CMK (cell line): Measurements from ENCODE around the gene CD79A.

Experiments
- DNase-seq: peaks from one replicate; pipeline ENCODE4 v3.0.0-alpha.2; 2010; ENCODE audit warnings: low read depth

The CD79A gene

DNA sequence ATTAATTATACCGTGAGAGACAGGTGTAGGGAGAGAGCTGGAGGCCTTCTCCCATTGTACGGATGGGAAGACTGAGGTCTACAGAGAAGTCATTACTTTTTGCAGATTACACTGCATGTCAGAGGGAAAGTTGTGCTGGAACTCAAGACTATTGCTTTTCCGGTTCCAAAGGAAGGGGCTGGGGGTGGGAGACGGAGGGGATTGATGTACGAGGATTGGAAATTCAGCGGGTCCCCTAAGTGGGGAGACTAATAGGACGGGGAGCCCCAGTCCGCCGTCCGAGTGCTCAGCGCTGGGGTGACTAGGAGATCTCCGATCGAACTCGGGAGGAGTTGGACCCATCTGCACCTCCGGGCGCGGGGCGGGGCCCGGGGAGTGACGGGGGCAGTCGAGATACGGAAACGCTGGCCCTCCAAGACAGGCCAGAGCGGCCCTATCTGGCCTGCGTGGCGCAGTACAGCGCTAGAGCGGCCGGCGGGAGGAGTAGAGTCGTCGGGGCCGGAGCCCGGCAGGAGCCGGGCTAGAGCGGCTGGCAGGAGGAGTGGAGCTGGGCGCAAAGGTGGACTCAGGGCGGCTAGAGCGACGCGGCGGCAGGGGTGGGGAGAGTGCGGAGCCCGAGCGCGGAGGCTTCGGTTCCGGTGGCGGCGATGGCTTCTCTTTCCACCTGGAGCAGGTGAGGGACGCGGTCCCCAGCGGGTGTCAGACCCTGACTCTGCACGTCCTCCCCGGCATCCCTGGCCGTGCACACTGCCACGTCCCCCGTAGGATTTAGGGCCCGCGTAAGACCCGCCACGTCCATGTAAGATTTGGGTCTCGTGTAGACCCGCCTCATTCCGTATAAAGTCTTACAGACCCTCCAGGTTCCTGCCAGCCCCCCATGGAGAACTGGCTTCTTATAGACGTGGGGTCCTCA is 7.0 kb downstream of the CD79A start:
- DNase-seq, result peak; percentile 92

DNA sequence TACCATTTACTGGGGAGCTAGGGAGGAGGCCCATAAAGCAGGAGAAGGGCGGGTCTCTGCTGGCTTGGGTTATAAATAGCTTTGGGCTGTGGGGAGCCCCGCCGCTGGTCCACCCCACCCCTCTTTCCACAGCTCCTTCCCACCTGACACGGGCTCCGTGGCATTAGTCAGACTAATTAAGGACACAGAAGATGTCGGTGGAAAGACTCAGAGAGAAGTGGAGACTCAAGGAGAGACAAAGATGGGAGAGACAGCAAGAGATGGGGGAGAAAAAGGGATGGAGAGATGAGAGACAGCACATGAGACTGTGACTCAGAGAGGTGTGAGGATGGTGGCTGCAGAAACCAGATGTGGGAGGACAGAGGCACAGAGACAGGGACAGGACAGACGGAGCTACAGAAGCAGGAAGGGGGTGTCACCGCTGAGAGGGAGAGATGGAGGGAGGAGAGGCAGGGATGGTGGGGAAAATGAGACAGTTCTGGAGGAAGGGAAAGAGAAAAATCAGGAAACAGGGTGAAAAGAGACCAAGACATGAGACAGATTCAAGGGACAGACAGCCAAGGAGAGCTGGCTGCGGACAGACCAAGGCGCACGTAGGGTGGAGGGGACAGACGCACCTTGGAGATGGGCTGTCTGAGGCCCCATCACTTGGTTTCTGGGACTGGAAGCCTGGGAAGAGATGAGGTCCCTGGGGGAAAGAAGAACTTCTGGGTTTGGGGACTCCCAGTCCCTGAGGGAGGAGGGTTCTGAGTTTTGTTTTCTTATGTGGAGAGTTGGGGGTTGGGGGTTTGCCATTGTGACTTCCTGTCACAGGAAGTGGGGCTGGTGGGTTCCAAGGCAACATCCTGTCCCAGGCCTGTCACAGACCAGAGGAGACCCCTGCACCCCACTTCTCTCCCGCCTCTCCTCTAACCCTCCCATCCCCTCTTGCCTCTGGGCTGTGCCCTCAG is 10.0 kb downstream of the CD79A start:
- DNase-seq, result peak; percentile 69

GRCh38 chr19:41887711-41888382 is 10.8 kb downstream of the CD79A start:
- DNase-seq, result no peak

DNA sequence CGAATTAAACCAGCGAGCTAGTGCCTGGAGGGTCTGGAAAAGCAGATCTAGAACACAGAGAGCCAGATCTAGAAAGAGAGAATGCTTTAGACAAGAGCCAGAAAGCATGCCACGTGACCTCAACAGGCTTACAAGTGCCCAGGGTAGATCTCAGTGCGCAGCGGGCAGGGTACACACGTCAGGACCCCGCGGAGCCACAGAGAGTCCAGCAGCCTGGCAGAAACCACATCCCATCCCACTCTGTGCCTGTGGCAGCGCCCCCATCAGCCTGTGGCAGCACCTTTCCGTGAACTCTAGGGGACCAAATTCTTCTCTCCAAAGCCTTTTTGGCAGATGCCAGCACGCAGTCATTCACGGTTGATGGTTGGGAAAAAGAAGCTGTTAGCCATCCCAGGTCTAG is 11.8 kb downstream of the CD79A start:
- no peak for DNase-seq

DNA sequence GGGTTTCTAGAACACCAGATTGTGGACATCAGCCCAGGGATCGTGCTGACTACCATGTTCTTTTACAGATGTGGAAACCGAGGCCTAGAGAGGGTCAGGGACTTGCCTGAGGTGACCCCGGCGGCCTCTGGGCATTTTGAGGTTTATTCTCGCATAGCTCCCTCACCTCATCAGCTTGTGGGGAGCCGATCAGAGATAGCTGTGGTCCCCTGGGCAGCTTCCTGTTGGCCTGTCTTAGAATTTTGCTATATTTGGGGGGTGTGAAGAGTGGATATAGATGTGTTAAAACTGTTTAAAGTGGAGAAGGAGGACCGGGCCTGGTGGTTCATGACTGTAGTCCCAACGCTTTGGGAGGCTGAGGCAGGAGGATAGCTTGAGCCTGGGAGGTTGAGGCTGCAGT is 12.8 kb downstream of the CD79A start:
- no peak for DNase-seq

GRCh38 chr19:41890936-41891335 is 13.9 kb downstream of the CD79A start:
- DNase-seq, result no peak

GRCh38 chr19:41892173-41892902 is 15.3 kb downstream of the CD79A start:
- no peak for DNase-seq

- no peak for DNase-seq
Observed at GRCh38 chr19:41893899-41894298, 16.8 kb downstream of the CD79A start.

DNA sequence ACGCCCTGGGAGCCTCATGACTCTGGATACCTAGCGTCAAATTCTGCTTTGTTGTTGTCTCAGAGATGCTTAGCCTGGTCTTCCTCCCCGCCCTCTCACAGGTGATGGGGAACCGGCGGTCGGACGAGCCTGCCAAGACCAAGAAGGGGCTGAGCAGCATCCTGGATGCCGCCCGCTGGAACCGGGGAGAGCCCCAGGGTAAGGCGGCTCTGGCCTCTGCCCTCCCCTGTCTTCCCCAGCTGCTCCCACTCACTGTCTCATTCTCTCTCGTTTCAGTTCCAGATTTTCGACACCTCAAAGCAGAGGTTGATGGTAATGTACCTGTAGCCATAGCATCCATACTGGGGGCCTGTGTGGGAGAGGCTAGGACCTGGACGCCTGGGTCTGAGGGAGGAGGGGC is 17.3 kb downstream of the CD79A start:
- no peak for DNase-seq

DNA sequence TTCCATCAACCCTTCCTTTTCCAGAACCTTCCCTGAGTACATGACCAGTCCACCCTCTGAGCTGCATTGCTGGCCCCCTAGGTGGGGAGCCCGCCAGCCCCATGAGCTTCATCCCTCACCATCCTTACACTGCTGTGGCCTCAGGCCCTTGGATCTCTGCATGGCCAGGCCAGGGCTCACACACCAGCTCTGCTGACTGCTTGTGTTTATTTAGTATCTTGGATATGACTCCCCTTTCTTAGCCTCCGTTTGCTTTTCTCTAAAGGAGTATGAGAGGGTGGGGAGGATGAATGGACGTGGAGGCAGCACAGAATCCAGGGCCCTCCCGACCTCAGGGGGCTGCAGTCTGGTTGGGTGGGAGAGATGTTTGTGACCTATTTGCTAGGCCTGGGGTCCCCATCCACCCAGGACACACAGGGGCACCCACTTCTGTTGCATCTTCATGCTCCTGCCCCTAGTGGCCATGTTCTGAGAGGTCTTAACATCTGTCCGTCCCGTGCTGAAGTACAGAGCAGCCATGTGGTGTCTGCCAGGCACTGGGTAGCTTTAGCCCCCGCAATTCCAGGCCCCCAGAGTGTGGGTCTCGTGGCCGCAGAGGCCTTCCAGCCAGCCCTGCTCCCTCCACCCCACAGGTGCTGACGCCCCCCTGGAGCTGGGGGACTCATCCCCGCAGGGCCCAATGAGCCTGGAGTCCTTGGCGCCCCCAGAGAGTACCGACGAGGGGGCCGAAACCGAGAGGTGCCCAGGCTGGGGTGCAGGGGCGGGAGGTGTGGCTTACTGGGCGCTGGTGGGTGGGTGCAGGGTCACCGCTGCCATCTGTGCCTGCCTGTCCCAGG is 18.9 kb downstream of the CD79A start:
- DNase-seq, result no peak

DNA sequence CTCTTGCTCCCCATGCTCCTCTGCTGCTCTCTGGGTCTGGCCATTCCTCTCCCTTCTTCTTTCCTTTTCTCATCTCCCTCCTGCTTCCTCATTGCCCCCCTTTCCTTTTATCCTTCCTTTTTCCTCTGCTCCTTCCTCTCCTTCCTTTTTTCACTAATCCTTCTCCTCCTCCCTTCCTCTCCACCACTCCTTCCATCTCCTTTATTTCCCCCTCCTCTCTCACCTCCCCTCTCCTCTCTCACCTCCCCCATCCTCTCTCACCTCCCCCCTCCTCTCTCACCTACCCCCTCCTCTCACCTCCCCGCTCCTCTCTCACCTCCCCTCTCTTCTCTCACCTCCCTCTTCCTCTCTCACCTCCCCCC is 19.5 kb downstream of the CD79A start:
- DNase-seq, result no peak

DNA sequence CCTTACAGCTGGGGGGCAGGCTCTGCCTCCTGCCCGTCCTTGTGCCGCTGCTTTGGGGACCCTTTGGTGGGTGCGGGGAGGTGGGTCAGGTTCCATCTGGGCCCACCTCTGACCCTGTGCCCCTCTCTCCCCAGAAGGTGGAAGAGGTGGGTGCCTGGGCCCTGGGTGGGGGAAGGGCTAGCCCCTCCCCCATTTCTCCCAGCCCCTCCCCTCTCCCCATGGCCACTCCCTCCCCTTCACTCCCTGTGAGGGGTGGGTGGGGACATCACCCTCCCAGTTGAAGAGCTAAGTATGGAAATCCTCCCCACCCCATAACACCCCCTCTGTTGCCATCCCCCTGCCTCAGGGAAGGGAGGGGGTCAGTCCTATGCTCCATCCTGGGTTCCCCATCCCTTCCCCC is 20.1 kb downstream of the CD79A start:
- no peak for DNase-seq

GRCh38 chr19:41897820-41898219 is 20.7 kb downstream of the CD79A start:
- DNase-seq, result no peak

- DNase-seq, result no peak
Observed at GRCh38 chr19:41898235-41898634, 21.2 kb downstream of the CD79A start.

GRCh38 chr19:41901707-41902360 is 24.8 kb downstream of the CD79A start:
- no peak for DNase-seq

DNA sequence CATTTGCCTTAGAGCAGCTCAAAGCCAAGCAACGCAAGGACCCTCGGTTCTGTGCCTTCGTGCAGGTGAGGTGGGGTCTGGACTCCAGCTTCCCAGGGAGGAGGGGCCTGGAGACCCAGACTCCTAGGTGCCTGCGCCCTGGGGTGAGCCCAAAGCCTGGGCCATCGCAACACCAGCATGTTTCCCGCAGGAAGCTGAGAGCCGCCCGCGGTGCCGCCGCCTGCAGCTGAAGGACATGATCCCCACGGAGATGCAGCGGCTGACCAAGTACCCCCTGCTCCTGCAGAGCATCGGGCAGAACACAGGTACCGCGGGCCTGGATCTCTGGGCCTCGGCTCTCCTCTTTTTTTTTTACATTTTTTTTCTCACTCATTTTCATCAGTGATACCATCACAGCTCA is 25.5 kb downstream of the CD79A start:
- no peak for DNase-seq

- no peak for DNase-seq
Observed at GRCh38 chr19:41903193-41903953, 26.3 kb downstream of the CD79A start.

- no peak for DNase-seq
Observed at GRCh38 chr19:41904118-41904870, 27.2 kb downstream of the CD79A start.
